Activated CD4-positive, alpha-beta T cell treated with anti-CD3 and anti-CD28 coated beads, Interleukin-2, amount 50 U/mL, for 48 hours (primary cell): ENCODE measurements around the gene SLC23A1.
"Not testable (repeated sequence)": the region's sequence is repeated elsewhere in the genome, so short reads cannot be mapped to it uniquely, and the experiment has no call there.

Experiments used
- DNase-seq, 2 experiments: peaks; one replicate each; pipeline ENCODE4 v3.0.0-alpha.2; 2020

SLC23A1 gene

GRCh38 chr5:139383275-139383992 is at the start of gene SLC23A1:
TSS of gene SLC23A1 (minus strand) at chr5:139383297. CDS start at chr5:139383253, 44 bp downstream.
- DNase-seq, result no peak

DNA sequence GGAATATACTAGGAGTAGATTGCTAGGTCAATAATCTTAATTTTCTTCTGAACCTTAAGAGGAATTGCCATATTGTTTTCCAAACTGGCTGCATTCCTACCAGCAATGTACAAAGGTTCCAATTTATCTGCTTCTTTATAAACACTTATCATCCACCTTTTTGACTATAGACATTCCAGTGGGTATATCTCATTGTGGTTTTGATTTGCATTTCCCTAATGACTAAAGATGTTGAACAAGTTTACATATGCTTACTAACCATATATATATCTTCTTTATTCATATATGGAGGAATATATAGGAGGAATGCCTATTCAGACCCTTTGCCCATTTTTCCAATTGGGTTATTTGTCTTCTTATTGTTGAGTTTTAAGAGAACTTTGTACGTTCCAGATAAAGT is 48.6 kb upstream of the SLC23A1 start:
- no peak for DNase-seq

GRCh38 chr5:139430015-139430414 is 46.9 kb upstream of the SLC23A1 start:
- DNase-seq, result no peak

DNA sequence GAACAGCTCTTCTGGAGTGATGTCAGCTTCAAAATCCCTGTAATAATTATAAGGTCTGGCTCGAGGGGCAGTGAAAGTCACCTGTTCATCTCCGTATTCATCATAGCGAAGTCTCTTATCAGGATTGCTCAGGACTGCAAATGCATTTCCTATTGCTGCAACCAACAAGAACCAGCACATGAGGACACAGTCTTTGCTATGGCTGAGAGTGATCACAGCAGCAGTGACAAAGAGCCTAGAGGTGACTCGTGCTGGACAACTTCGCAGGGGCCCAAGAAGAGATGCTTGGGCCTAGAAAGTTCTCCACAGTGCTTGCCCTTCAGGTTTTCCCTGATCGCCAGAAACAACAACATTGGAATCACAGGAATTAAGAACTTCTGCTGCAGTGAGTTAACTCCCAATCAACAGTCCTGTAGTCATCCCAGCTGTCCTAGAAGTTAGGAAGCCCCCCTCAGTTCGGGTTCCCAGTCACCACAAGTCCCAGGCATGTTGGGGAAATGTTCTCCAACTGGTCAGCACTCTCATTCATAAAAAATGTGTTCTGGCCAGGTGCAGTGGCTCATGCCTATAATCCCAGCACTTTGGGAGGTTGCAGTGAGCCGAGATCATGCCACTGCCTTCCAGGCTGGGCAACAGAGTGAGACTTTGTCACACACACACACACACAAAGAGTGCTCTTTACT is 43.2 kb upstream of the SLC23A1 start:
- no peak for DNase-seq

DNA sequence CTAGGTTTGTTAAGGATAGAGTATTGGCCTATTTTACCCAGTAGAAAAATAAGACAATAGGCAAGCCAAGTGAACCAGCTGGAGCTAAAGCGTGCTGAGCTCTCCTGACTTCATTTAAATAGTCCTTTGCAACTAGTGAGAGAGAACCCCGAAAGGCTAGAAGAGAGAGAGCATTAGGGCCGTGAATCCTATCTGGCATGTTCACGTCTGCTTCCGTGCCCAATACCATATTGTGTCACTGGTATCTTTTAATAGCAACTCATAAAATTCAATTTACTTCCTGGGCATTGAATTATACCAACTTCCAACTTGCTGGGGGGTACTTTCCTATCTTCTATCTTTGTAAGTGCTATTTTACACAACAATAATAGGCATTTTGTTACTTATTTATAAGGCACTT is 42.4 kb upstream of the SLC23A1 start:
- DNase-seq, result no peak

GRCh38 chr5:139422307-139422893 is 39.3 kb upstream of the SLC23A1 start:
- DNase-seq, result peak in 1 of 2 experiments; percentile 33

- DNase-seq, result no peak
These were observed 36.4 kb upstream of the SLC23A1 start for GRCh38 chr5:139419226-139420192.

DNA sequence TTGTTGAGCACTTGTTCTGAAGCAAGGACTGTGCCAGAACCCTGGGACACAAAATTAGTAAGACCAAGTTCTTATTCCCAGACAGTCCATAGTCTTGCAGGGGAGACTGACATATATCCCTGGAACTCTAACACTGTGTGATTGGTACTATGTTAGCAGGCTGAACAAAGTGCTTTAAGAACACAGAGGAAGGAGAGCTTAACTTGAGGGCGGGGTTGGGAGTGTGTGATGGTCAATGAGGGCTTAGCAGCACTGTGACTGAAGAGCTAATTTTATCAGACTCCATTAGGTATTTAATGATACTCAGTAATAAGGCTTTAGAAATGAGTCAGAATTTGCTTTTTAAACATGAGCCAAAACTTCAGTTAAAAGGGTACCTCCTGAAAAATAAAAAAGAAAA is 35.7 kb upstream of the SLC23A1 start:
- no peak for DNase-seq

DNA sequence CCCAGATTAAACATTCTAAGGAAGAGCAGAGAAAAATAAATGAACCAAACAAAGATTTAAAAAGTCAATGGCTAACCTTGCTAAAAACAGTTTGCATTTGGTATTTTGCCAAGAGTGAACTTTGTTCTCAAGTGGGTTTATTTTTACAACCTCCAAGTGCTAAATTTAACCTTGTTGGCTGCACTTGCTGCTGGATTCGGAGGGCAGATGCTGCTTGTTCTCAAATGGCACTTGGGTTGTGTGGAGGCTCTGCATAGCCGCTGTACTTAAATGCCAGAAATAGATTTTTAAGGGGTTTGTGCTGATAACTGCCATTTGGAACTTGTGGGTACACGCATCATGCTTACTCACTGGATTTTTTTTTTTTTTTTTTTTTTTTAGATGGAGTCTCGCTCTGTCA is 34.1 kb upstream of the SLC23A1 start:
- DNase-seq, result no peak

- no peak for DNase-seq
These were observed 33.6 kb upstream of the SLC23A1 start for GRCh38 chr5:139416651-139417050.

GRCh38 chr5:139415869-139416268 is 32.8 kb upstream of the SLC23A1 start:
- no peak for DNase-seq

DNA sequence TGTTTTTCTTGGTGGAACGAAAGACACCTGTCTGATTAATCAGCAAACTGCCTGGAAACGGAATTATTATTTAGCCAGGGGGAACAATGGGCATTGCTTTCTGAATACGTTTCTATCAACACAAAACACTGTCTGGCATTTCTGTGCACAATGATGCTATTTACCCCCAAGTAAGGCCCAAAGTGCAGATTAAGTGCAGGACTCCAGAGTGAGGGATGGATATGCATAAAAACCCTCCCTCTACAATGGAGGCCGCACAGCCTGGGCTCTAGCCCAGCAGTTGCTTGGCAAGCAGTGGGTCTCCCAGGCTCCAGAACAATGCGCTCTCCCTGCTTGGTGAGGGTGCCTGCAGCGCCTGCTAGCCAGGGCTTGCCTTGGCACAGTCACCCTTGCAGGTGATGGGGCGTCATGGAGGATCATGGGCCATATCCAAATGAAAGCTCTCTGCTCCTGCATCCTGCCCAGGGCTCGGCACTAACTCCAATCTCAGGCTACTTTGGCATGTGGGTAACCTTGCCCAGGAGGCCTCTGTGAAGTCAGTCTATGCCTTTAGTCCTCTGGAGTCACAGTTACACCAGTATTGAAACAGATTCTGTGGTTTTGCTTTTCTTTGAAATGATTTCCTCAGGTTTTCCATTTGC is 32.2 kb upstream of the SLC23A1 start:
- DNase-seq, result peak; percentile 51 to 67

GRCh38 chr5:139414581-139415130 is 31.6 kb upstream of the SLC23A1 start:
- DNase-seq, result no peak

GRCh38 chr5:139413963-139414362 is 30.9 kb upstream of the SLC23A1 start:
- DNase-seq, result peak in 1 of 2 experiments; percentile 36

DNA sequence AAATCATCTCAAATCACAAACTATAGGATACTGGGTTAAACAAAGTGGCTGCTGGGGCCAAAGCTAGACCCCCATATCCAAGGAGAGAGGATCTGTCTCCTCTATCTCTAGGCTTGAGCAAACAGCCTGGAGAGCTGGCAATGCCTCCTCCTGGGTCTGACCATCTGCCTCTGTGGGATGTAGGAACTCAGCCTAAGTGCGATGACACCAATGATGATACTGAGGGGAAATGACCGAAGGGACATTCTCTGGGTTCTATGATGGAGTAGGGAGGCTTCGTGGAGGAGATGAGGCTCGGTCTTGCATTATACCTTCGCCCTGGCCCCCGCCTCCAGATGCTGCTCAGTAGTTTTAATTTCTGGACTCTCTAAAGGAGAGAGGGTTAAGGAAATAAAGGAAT is 30.1 kb upstream of the SLC23A1 start:
- DNase-seq, result no peak

DNA sequence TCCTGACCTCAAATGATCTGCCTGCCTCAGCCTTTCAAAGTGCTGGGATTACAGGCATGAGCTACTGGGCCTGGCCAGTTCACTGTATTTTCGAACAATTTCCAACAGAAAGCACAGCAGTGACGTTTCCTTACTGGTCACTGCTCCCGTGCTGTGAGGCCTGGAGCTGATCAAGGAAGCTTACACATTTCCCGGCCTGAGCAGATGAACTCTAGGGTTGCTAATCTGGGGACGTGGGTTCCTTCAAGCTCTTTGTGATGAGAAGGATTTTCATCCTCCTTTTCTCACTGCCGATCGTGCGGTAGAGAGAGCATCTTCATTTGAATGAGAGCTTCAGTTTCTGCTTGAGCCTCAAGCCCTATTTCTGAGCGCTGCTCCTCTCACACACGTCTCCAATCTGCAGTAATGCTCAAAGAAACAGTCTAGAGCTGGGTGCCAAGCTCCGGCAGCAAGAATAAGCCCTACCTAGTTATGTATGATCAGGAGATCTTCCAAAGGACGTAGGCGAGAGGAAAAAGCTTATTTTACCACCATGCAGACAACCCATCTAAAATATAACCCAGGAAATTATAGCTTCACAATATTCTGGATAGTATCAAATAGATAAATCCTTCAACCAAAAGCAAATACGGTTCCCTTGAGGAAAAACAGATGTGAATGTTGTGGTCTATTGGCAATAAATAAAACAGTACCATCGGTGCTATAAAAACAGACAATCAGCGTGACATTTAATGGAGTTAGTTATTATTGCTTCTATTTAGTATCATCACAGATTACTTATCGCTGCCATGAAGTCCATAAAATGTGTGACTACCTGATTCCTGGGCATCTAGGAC is 28.1 kb upstream of the SLC23A1 start:
- no peak for DNase-seq

GRCh38 chr5:139410121-139410992 is 27.3 kb upstream of the SLC23A1 start:
- no peak for DNase-seq

DNA sequence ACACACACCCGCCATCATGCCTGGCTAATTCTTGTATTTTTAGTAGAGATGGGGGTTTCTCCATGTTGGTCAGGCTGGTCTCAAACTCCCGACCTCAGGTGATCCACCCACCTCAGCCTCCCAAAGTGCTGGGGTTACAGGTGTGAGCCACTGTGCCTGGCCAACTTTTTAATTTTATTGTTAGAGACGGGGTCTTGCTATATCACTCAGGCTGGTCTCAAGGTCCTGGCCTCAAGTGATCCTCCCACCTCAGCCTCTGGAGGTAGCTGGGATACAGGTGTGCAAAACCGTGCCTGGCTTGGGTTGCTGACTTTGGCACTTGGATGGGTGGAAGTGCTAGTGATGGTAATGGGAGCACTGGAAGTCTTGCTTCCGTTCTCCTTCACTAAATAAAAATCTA is 26.0 kb upstream of the SLC23A1 start:
- not testable (repeated sequence) for DNase-seq

- DNase-seq, result no peak
These were observed 25.1 kb upstream of the SLC23A1 start for GRCh38 chr5:139408191-139408590.

- DNase-seq, result no peak
These were observed 24.4 kb upstream of the SLC23A1 start for GRCh38 chr5:139407517-139407916.
